GM19328 (cell line): ENCODE results near the gene BTBD7.

ENCODE experiments used
- ATAC-seq: cut with Tn5 transposase; IDR thresholded peaks from one replicate; pipeline ENCODE4 v1.9.1; 2021; ENCODE audit warnings: mild to moderate bottlenecking, moderate library complexity; ENCODE audit not compliant: unreplicated experiment

The BTBD7 gene

DNA sequence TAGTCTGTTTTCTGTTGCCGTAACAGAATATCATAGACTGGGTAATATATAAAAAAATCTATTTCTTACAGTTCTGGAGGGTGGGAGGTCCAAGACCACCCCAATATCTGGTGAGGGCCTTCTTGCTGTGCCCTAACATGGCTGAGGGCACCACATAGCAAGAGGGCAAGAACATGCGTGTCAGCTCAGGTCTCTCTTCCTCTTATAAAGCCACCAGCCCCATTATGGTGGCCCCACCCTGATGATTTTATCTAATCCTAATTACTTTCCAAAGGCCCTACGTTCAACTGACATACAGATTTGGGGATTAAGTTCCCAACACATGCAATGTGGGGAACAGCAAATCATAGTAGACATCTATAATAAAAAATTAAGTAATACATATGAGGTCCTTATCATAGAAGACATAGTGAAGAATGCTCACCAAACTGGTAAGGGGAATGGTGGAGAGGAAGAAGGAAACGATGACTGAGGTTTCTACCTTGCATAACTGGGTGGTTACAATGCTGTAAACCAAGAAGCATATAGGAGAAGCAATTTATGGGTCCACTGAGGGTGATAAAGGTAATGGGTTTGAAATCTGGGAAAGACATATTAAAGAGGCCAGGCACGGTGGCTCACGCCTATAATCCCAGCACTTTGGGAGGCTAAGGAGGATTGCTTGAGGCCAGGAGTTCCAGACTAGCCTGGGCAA, 27.0 kb downstream of the BTBD7 start:
- ATAC-seq: no peak

GRCh38 chr14:93304771-93305170, 28.1 kb downstream of the BTBD7 start:
- no peak for ATAC-seq

- ATAC-seq: no peak
These were observed 29.2 kb downstream of the BTBD7 start for GRCh38 chr14:93303659-93304058.

DNA sequence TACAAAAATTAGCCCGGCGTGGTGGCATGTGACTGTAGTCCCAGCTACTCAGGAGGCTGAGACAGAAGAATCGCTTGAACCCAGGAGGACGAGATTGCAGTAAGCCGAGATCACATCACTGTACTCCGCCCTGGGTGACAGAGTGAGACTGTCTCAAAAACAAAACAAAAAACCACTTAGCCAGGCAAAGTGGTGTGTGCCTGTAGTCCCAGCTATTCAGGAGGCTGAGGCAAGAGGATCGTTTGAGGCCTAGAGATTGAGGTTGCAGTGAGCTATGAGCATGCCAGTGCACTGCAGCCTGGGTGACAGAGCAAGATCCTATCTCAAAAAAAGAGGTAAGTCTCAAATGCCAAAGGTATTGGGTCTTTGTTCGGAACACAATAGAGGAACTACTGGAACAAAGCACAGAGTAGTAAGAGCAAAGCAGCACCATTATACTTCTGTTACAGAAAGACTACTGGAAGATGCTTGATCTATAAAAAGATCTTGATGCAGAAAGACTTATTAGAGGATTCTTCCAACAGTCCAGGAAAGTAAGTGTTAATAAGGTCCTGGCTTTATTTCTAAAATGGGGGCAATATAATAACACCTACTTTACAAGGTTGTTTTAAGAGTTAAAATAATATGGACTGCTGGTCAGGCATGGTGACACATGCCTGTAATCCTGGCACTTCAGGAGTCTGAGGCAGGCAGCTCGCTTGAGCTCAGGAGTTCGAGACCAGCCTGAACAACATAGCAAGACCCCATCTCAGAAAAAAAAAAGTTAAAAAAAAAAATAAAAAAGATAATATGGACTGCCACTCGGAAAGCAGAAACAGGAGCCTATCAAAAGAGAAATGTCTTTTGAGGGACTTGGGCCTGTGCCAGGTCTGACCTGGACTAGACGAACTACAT, 29.9 kb downstream of the BTBD7 start:
- ATAC-seq: no peak

- ATAC-seq: no peak
These were observed 30.9 kb downstream of the BTBD7 start for GRCh38 chr14:93301821-93302447.

DNA sequence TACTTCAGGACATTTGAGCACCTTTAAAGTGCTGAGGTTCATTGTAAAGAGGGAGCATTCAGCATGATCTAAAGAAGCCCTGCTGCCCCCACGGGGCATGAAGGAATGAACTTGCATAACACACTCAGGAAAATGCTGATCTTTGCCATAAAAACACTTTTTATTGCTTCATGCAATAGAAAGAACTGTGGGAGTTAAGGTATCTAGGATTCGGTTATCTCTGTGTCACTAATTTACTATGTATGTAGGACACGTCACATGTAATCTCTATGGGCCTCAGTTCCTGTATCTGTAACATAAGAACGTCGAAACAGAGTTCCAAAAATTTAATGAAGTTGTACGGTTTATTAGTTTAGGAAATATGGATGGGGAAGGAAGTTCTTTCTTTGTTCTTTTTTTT, 33.0 kb downstream of the BTBD7 start:
- ATAC-seq: no peak

DNA sequence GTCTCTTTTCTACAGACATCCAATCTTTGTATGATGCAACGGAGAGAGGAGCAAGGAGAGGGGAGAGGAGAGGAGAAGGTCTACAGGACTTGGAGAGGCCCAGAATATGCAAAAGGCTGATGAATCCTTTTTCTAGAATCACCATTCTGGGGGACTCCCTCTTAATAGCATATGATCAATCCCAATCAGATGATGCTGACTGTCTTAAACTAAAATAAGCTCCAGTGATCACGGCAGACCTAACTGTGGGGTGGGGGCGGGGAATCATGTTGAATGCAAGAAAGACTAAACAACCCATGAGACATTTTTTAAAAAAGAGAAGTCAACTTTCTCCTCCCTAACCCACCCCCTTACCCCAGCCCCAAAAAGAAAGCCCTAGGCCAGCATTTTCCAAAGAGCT, 33.4 kb downstream of the BTBD7 start:
- ATAC-seq: no peak

- no peak for ATAC-seq
These were observed 37.2 kb downstream of the BTBD7 start for GRCh38 chr14:93295541-93296220.

DNA sequence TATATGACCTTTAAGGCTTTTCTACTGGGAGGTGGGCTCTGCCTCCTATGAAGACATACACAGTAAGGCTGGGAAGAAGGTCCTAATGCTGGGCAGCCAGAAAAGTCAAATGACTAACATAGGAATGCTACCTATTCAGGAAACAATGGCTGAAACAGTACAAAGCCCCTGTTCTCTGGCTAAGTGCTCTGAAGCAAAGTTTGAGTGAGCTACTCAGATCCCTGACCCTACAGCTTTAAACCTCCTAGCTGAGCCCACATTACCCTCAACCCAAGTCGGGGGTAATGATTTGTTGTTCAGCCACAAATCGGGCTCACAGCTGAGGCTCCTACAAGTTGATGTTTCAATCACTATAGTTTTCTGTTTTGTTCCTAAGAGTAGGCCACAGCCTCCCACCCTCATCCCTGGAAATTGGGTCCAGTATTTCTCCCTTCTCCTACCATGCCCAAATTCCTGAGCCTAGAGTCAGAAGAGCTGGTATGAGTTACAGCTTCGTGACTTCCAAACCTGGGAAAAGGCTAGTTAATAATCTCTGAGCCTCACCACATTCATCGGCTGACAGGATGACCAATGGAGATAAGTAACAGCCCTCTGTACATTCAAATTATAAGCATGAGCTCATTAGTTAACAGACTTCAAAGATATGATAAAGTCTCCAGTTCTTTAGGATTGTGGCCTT, 46.5 kb downstream of the BTBD7 start:
- ATAC-seq: no peak

DNA sequence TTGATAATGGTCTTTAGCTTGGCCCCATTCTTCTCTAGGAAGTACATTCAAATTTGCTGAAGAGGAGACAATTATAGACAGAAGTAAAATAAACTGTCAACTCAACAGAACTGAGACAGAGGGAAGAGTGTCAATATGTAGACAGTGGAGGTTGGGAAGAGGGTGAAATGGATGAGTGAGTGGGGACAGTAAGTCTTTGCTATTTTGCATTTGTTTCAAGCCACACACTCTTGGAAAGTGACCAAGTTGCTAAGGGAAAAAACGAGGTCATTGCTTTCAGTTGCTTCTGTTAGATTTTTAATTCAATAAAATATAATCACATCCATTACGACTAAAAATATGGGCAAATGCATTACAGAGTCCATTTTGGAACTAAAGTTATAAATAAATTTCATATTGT, 47.8 kb downstream of the BTBD7 start:
- ATAC-seq: no peak

DNA sequence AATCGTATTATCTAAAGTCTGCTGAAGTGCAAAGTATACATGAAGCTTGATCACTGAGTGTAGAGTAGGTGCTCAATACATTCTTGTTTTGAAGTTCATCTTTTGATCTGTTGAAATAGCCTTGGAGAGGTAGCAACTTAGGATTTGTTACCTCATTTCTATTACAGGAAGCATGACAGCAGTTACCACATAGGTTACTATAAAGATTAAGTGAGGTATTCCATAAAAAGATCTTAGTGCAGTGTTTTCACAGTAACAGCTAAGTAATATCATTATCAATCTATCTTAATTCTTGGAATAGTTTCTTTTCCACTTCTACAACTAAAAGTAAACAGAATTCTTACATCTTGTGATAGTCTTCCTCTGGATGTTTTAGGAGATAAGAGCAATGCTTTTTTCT, 50.9 kb downstream of the BTBD7 start:
- ATAC-seq: no peak

- no peak for ATAC-seq
These were observed 52.1 kb downstream of the BTBD7 start for GRCh38 chr14:93280743-93281142.

DNA sequence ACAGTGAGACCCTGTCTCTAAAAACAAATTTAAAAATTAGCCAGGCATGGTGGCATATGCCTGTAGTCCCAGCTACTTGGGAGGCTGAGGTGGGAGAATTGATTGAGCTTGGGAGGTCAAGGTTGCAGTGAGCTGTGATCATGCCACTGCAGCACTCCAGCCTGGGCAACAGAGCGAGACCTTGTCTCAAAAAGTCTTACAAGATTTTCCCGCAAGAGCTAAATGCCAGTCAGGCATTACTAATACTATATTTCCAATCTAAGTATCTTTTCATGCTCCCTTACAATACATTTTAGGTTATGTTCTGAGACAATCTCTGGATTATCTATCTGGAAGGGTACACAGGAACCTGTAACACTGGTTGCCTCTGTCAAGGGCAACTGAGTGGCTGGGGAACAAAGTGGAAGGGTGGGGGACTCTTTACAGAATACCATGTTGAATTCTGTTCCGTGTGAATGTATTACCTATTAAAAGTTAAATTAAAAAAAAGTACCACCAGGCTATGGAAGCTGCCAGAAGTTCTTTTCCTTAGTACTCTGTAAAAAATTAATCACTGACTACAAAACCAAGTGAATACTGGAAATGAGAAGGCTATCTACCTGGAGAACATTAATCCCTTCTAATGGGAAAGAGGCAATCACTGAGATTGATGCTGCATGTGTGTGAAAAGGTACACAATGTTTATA, 56.7 kb downstream of the BTBD7 start:
- ATAC-seq: no peak

GRCh38 chr14:93274055-93274806, 58.6 kb downstream of the BTBD7 start:
- ATAC-seq: no peak

DNA sequence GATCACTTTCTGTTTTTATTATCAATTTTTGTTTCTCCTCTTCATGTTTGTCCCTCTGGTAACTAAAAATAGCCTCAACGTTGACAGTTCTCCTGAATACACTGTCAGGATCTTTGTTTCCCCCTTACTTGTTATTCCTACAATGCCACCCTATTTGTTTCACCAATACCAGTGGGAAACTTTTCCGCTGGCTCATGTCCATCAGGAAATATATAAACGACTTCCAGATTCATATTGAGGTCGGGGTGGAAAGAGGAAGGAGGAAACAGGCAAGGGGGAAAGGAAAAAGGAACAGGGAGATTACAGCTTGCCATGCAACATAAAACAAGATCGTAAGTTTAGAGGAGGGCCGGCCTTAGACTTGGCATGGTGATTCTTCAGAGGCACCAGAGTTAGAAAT, 61.7 kb downstream of the BTBD7 start:
- ATAC-seq: no peak

- no peak for ATAC-seq
These were observed 63.3 kb downstream of the BTBD7 start for GRCh38 chr14:93269341-93270068.

DNA sequence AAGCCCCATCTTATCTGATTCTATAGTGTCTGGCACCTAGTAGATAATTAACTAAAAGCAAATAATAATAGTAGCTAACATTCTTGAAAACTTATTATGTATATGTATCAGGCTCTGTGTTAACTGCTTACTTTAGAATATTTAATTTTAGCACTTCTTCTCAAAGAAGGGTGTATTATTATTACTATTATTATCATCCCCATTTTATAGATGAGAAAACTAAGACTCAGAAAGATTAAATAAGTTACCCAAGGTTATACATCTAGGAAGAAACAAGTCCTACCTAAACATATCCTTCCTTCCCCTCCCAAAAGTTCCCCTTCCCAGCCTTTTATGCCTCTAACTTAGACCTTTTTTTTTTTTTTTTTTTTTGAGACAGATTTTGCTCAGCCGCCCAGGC, 64.4 kb downstream of the BTBD7 start:
- ATAC-seq: no peak

GRCh38 chr14:93267149-93267711, 65.6 kb downstream of the BTBD7 start:
- ATAC-seq: no peak
